K562 (cell line): ENCODE results near the gene PIP4K2A. TPM values are rescaled to one million over a fixed set of nuclear protein-coding genes. Genes with fewer than 3 reads are reported as not detected.

ENCODE experiments used
- ESRRA ChIP-seq: fragments of 450-650 bp; IDR thresholded peaks from 2 replicates; pipeline ENCODE4 v1.6.1; 2014; ENCODE audit warnings: low read depth, mild to moderate bottlenecking, moderate library complexity, borderline replicate concordance
- LARP7 ChIP-seq: fragments of 450-650 bp; IDR thresholded peaks from 2 replicates; pipeline ENCODE4 v1.6.1; 2016
- PYGO2 ChIP-seq: fragments of 450-650 bp; IDR thresholded peaks from 2 replicates; pipeline ENCODE4 v1.6.1; 2016; ENCODE audit warnings: mild to moderate bottlenecking, missing genetic modification characterization, moderate library complexity, missing compliant biosample characterization
- SAFB2 ChIP-seq: fragments of 200-400 bp; formaldehyde crosslinking; IDR thresholded peaks from 2 replicates; pipeline ENCODE4 v1.6.1; 2018; ENCODE audit warnings: borderline replicate concordance, low read length, low read depth, moderate library complexity; ENCODE audit not compliant: severe bottlenecking
- SAP30 ChIP-seq: fragments of 200-600 bp; sonication (generic); IDR thresholded peaks from 2 replicates; pipeline ENCODE4 v1.6.1; 2012; ENCODE audit warnings: borderline replicate concordance, low read depth, mild to moderate bottlenecking, moderate library complexity, low read length, control low read depth, inconsistent platforms; ENCODE audit not compliant: insufficient read depth, poor library complexity, severe bottlenecking
- SRSF9 ChIP-seq: fragments of 200-400 bp; formaldehyde crosslinking; IDR thresholded peaks from 2 replicates; pipeline ENCODE4 v1.6.1; 2017; ENCODE audit warnings: low read depth, low read length, borderline replicate concordance
- TAF1 ChIP-seq: IDR thresholded peaks from 2 replicates; pipeline ENCODE4 v1.6.1; 2011; ENCODE audit warnings: mild to moderate bottlenecking, low read length, moderate library complexity; ENCODE audit not compliant: insufficient read depth, control insufficient read depth, severe bottlenecking; ENCODE audit errors: extremely low read depth
- TCFL5 ChIP-seq: fragments of 250-450 bp; sonication (Bioruptor Pico); conservative IDR thresholded peaks from 2 replicates; pipeline ENCODE4 v1.6.1; 2021; ENCODE audit warnings: mild to moderate bottlenecking, moderate library complexity, matching md5 sums
- ZNF583 ChIP-seq: fragments of 250-450 bp; sonication (Bioruptor Pico); IDR thresholded peaks from 2 replicates; pipeline ENCODE4 v1.4.0; 2020
- ZNF830 ChIP-seq: fragments of 250-450 bp; sonication (Bioruptor Pico); IDR thresholded peaks from 2 replicates; pipeline ENCODE4 v1.5.0; 2021; ENCODE audit warnings: mild to moderate bottlenecking
- polyA plus RNA-seq, 8 experiments: library from polyadenylated mRNA; depleted of rRNA in 4 of 8; stranded (reverse) in 5 of 8; unstranded in 3 of 8; fragments of >200 nt; fragmentation: Nextera tagmentation in 2 of 8; fragmentation: Illumina TruSeq in 1 of 8; extraction: Ambion mirVana in 2 of 8; extraction: Trizol in 1 of 8; gene quantifications; 2 replicates each; pipeline versions ENCODE4 v1.2.1 to v1.2.3, GENCODE V29; 2011 to 2014; ENCODE audit warnings: inconsistent platforms in 1 of 8, missing spikeins in 1 of 8
- total RNA-seq, 7 experiments: library from RNA; depleted of rRNA in 6 of 7; stranded (reverse); fragments of >200 nt in 6 of 7; fragmentation: Illumina TruSeq in 2 of 7; extraction: Trizol in 2 of 7; gene quantifications; 2 replicates each; pipeline versions ENCODE4 v1.2.1 to v1.2.3, GENCODE V29; 2011 to 2021; ENCODE audit warnings: low replicate concordance in 1 of 7
- TF ChIP-seq, protein P1 (sequence below), 2 experiments: fragments of 450-650 bp in 1 of 2; sonication (generic) in 1 of 2; formaldehyde crosslinking in 1 of 2; IDR thresholded peaks; 2 replicates each; pipeline versions ENCODE4 v1.7.1 to v1.9.0; 2016 to 2022; ENCODE audit warnings: inconsistent platforms in 1 of 2, mild to moderate bottlenecking in 1 of 2, missing genetic modification reagents in 1 of 2
- TF ChIP-seq, protein P2 (sequence below): fragments of 450-650 bp; formaldehyde crosslinking; conservative IDR thresholded peaks from 2 replicates; pipeline ENCODE4 v1.4.0; 2022; ENCODE audit warnings: mild to moderate bottlenecking, missing genetic modification characterization
- TF ChIP-seq, protein P3 (sequence below): sonication (generic); formaldehyde crosslinking; IDR thresholded peaks from 2 replicates; pipeline ENCODE4 v1.4.0; 2020; ENCODE audit warnings: mild to moderate bottlenecking, missing genetic modification reagents

The PIP4K2A gene
- total and polyA plus RNA-seq, 9 of the 15 experiments (the other 6 are each of a cell fraction or from before 2014, with no cell fraction given), result 35.6 to 117 (median 71.9) TPM

DNA sequence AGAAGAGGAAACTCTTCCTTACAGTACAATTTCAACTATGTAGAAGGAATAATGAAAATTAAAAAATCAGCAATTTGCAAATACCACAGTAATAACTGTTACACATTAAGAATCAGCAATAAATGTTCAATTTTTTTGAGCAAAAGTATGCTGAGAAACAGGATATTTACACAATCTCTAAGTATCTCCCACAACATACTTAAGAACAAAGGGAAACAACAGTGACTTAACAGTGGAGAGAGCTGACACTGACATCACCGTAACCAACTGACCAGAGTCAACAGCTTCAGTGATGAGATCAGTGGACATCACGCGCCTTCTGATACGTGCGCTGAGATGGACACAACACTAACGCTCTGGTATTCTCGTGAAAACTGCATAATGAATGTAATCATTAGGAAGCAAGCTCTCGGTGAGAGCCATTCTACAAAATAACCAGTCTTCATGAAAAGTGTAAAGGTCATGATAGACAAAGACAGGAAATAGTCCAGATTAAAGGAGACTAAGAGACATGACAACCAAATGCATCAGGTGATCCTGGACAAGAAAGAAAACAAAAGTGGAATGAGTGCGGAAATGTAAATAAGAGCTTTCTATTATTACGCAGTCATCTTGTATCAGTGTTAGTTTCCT, 82.6 kb downstream of the PIP4K2A start (continued):
- TF ChIP-seq, protein P1, sequence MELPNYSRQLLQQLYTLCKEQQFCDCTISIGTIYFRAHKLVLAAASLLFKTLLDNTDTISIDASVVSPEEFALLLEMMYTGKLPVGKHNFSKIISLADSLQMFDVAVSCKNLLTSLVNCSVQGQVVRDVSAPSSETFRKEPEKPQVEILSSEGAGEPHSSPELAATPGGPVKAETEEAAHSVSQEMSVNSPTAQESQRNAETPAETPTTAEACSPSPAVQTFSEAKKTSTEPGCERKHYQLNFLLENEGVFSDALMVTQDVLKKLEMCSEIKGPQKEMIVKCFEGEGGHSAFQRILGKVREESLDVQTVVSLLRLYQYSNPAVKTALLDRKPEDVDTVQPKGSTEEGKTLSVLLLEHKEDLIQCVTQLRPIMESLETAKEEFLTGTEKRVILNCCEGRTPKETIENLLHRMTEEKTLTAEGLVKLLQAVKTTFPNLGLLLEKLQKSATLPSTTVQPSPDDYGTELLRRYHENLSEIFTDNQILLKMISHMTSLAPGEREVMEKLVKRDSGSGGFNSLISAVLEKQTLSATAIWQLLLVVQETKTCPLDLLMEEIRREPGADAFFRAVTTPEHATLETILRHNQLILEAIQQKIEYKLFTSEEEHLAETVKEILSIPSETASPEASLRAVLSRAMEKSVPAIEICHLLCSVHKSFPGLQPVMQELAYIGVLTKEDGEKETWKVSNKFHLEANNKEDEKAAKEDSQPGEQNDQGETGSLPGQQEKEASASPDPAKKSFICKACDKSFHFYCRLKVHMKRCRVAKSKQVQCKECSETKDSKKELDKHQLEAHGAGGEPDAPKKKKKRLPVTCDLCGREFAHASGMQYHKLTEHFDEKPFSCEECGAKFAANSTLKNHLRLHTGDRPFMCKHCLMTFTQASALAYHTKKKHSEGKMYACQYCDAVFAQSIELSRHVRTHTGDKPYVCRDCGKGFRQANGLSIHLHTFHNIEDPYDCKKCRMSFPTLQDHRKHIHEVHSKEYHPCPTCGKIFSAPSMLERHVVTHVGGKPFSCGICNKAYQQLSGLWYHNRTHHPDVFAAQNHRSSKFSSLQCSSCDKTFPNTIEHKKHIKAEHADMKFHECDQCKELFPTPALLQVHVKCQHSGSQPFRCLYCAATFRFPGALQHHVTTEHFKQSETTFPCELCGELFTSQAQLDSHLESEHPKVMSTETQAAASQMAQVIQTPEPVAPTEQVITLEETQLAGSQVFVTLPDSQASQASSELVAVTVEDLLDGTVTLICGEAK (IDR thresholded peaks at IDR 0.05), result no peak
- TF ChIP-seq, protein P1 (CRISPR knock-in tag; IDR thresholded peaks at IDR 0.05), result no peak
- TF ChIP-seq SAFB2 (no peak), ZNF583 (CRISPR knock-in tag) (no peak), SAP30 (no peak), ESRRA (peak; percentile 45; the same call in 1 of the 2 replicates), TCFL5 (CRISPR knock-in tag) (no peak), PYGO2 (no peak), TAF1 (peak; percentile 36), ZNF830 (CRISPR knock-in tag) (no peak), SRSF9 (no peak), LARP7 (no peak)
- TF ChIP-seq, protein P2, sequence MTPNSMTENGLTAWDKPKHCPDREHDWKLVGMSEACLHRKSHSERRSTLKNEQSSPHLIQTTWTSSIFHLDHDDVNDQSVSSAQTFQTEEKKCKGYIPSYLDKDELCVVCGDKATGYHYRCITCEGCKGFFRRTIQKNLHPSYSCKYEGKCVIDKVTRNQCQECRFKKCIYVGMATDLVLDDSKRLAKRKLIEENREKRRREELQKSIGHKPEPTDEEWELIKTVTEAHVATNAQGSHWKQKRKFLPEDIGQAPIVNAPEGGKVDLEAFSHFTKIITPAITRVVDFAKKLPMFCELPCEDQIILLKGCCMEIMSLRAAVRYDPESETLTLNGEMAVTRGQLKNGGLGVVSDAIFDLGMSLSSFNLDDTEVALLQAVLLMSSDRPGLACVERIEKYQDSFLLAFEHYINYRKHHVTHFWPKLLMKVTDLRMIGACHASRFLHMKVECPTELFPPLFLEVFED (CRISPR knock-in tag), result no peak
- TF ChIP-seq, protein P3, sequence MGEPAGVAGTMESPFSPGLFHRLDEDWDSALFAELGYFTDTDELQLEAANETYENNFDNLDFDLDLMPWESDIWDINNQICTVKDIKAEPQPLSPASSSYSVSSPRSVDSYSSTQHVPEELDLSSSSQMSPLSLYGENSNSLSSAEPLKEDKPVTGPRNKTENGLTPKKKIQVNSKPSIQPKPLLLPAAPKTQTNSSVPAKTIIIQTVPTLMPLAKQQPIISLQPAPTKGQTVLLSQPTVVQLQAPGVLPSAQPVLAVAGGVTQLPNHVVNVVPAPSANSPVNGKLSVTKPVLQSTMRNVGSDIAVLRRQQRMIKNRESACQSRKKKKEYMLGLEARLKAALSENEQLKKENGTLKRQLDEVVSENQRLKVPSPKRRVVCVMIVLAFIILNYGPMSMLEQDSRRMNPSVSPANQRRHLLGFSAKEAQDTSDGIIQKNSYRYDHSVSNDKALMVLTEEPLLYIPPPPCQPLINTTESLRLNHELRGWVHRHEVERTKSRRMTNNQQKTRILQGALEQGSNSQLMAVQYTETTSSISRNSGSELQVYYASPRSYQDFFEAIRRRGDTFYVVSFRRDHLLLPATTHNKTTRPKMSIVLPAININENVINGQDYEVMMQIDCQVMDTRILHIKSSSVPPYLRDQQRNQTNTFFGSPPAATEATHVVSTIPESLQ (CRISPR knock-in tag), result no peak
